Bone marrow (tissue), 2 donors: Measurements from ENCODE around the gene WEE2.
A peak's percentile ranks its signal among the peaks of the same experiment; 100 is the strongest.

Experiments
- DNase-seq, 2 donors: peaks; one replicate each; lab custom pipeline; 2025; lab: John Stamatoyannopoulos, UW

Gene WEE2

DNA sequence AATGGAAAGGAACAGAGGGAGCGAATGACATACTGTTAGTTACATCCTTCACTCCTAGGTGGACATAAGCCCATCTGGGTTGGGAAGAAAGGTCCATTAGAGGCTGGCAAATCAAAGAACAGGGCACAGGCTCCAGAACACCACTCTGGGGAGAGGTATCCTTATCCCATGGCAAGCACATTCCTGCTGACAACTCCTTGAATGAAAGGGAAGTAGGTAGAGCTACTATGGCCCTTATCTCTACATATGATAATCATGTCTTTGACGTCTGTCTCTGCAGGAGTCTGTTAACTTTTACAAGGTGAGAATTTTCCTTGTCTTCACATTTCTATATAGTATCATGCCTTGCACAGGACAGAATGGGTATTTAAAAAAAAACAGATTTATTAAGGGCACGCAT is 16.6 kb upstream of the WEE2 start:
- no peak for DNase-seq

DNA sequence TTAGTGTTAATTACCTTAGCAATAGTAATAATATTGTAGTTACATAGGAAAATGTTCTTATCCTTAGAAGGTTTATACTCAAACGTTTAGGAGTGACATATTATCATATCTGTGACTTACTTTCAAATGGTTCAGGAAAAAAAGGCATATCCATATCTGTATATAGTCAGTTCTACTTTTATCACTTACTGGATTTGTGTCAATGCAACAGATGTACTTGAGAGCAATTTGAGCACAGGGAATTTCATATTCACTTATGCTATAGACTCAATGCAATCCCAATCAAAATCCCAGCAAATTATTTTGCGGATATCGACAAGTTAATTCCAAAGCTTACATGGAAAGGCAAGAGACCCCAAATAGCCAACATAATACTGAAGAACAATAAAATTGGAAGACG is 16.2 kb upstream of the WEE2 start:
- no peak for DNase-seq

DNA sequence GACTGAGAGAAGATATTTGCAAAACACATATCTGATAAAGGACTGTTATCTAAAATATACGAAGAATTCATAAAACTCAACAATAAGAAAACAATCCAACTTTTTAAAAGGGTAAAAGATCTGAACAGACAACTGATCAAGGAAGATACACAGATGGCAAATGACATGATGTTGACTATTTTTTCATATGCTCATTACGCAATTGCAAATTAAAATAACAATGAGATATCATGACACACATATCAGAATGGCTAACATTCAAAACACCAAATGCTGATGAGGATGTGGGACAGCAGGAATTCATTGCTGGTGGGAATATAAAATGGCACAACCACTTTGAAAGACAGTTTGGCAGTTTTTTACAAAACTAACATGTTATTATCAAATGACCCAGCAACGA is 15.1 kb upstream of the WEE2 start:
- no peak for DNase-seq

DNA sequence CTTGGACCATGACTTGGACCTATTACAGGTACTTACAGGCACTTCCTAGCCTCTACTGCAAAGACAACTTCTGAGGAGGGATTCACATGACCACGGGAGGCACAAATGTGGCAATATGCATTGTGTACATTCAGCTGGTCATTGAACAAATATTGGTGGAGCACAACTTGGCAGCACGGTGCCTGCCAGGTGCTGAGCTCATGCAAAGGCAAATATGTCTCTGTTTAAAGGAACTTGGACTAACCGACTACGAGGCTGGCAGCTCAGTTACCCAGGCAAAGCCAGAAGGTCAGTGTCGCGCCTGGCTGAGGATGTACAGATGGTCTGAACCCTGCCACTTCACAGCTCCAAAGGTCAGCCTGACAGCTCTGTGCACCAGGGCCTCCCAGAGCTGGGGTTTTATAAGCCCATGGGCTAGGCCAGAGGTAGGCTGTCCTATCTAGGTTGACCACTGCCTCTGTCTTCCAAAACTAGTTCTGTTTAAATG is 12.3 kb upstream of the WEE2 start:
- no peak for DNase-seq

DNA sequence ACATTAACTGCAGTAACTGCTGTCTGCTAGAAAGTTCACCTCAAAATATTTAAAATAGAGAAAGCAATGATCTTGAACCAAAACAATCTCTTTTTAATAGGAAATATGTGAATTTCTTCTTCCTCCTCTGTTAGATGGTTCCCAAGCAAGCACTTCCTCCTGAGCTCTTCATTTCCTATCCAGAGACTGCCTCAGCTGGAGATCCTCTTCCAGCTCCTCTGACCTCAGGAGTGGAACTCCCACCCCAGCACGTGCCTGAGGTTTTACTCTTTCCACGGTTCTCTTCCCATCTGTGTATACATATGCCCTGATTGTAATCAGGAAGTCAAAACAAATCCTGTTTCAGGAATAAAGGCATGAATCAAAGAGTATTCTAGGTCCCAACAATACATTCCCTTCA is 11.8 kb upstream of the WEE2 start:
- DNase-seq, result no peak

DNA sequence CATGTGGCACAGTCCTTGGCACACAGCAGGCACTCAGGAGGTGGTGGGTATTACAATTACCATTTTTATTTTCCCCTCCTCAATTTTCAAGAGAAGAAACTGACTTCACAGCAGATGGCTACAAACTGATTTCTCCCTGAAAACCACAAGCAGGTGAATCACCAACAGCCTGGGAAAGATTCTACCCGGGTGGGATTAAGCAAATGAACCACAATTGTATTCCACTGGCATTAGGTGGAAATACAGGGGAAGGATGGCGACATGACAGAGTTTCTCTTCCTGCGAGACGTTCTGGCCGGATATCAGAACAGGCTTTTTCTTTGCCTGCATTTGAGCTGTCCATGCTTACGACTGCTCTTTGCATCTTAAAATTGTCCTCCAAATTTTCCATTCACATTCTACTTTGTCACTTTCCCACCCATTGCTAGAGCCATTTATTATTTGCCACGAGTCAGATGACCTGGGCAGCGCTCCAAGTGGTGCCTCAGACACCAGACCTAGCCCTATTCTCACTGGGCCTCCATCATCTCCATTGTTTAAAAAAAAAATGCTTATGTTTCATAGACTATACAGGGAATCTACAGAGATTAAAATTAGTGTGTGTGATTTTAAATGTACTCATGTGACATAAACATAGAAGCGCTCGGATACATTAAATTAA is 10.8 kb upstream of the WEE2 start:
- no peak for DNase-seq

DNA sequence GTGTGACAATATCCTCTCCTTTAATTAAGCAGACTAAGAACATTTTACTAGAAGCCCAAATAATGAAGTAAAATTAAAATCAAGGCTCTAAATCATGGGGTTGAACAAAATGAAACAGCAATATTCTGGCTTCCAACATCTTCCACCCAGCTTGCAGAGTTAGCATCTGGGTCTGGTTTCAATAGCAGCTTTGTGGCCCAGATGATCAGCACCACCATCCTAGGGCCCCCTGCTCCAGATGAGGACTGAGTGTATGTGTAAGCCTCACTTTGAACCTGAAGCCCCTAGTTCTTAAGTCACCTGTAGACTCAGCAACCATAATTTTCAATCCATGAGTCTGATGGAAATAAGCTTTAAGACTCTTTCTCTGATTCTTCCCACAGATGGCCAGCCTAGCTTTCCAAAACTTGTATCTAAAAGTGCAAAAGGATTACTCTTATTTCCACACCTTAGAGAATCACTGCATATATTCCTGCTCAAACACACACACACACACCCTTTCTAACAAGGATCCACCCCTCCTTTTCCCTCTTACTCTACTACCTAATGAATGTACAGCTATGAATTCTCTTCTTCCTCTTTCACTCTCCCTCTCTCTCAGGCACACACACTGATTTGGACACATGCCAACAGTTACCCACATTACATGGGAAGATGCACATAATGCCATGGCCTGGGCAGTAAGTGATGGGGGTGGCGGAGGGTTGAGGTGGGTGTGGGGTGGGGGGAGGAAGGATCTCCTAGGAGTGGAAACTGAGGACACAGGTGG is 9.7 kb upstream of the WEE2 start:
- DNase-seq, result peak in 1 of 2 donors; percentile 22

DNA sequence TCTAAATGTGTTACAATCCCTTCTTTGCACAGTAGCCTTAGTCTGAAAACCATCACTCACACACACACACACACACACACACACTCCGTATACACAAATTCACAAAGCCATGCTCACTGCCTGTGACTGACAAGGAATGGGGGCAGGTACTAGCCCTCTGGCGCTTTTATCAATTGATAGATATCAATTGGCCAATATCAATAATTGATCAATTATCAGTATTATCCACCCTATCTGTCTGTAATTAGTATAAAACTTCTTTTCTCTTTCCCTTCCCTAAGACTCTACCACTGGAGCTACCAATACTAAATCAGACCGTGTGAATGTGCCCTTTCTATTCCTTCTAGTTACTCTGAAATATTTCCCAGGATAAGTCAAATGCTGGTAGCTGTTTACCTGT is 8.3 kb upstream of the WEE2 start:
- no peak for DNase-seq

DNA sequence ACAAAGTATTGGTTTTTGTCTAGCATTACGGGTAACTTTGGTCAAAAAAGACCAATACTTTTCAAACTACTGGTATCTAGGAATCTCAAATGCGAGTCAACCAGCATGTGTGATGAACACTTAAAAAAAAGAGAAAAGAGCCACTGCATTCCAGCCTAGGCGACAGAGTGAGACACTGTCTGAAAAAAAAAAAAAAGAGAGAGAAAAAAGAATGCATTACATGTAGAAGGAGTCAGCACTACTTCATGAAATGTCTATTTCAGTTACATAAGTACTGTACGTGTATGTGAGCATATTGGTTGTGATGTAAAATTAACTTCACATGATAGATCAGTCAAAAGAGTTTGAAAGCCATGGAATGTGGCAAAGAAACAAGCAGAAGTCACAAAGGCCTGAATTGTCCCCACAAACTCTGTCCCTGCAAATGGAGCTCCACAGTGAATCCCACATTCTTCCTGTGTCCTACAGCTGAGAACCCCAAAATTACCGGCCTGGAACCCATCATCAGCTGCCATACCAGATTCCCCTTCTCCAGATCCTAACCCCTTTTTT is 7.8 kb upstream of the WEE2 start:
- DNase-seq, result no peak

DNA sequence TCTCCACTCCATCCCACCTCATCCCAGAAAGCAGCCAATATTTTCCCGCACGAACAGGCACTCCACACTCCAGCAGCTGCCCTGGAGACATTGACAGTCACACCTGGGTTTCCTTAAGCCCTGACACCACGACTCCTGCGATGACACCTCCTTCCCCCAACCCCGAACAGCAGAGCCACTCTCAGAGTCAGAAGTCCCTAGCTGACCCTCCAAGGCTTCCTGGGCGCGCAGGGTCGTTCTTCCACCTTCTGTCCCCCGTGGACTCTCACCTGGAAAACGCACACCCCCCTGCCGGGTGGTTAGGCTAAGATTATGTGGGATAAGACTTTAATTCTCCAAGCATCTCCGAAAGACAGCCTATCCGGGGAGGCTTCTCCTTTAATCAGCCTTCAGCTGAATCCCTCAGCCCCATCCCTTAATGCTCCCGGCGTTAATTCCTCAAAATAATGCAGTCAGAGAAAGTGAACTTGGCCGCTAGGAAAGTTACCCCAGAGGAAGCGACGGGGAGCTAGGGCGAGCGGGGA is 7.2 kb upstream of the WEE2 start:
- no peak for DNase-seq

DNA sequence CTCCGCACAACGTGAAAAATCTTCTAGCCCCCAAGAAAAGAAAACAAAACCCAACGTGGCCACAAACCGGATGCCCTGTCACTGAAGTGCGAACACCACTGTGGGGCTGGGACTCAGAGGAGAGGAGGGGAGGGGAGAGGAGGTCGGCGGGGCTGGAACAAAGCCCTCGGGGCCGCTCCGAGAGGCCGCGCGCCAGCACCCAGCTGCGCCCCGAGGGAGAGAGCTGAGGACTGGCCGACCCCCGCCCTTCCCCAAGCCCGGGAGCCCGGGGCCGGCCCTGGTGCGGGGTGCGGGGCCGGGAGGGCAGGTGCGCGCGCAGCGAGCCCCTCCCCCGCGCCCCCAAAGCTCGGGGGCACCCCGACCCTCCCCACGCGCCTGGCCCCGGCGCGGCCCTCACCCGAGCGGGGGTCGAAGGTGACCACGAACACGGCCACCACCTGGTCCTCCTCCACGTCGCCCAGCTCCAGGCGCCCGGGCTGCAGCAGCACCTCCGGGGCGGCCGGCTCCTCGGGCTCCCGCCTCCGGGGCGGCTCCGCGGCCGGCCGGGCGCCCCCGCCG is 6.6 kb upstream of the WEE2 start:
- DNase-seq, result peak; percentile 33 to 35

DNA sequence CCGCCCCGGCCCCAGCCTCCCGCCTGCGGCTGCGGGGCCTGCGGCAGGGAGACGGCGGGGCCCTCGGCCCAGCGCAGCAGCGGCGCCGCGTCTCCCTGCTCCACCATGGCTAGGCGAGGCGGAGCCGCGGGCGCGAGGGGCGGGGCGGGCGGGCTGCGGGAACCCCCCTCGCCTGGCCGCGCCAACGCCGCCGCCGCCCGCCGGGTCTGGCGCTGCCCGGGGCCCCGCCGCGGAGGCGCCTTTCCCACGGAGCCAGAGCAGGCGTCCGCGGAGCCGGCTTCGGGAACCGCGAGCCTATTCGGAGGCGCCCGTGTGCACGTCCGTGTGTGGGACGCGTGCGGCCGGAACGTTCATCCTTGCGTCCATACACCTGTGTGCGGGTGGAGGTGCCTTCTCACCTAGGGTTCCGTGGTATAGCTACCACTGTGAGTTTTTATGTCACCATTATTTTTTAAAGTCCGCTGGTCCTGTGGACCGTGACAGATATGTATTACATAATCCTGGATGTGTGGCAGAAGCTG is 6.0 kb upstream of the WEE2 start, which contains the start of gene DENND11:
DENND11 (minus strand) TSS at position 120 of the 521 bp plus-strand sequence; CDS start at position 107, 13 bp downstream.
- peak; percentile 10 to 32 for DNase-seq

DNA sequence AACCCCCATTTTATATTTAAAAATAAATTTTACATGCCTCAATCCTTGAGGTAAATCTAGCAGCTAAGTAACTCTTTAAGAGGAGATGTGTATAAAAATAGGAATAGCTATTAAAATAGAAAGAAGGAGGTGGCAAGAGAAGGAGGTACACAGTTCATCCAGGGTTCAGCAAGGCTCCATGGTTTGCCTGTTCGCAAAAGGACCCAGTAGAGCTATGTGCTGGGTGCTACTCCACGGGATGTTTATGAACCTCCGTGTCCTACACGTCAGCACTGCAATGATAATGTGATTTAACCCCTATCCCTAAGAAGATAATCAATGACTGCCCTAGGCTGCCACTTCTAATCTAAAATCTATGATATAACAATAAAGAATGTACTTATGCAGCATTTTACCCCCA is 5.3 kb upstream of the WEE2 start:
- DNase-seq, result no peak

DNA sequence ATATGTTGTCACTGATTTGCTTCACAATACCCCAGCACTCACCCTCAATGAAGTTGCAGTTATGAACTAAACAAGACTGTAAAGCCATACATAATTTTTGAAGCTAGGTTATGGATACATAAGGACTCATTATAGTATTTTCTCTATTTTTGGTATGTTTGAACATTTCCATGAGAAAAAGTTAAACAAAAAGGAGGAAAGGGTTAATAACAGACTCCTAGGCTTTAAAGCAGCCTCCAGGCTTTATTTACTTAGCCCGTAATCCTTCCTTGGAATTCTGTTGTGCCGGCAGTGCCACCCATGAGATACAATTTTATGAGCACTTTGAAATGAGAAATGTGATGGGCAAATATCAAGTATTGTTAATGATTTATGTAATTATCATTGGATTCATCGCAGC is 4.0 kb upstream of the WEE2 start:
- no peak for DNase-seq

DNA sequence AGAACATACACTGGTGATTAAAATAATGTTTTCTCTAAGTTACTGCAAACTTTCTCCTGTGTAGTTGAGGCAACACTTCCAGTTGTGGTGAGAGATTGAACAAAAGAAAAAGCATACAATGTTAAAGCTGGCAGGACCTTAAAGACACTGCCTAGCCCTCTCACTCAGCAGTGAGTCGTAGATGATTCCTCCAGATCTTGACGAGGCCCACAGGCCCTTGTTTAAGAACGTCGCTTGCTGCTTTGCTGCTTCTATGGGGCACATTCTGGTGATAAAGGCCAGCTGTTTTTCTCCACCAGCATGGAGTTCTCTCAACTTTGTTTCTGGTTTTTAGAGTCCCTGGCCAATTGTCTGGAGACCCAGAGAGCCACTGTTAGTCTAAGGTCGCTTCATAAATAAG is 3.4 kb upstream of the WEE2 start:
- DNase-seq, result no peak

DNA sequence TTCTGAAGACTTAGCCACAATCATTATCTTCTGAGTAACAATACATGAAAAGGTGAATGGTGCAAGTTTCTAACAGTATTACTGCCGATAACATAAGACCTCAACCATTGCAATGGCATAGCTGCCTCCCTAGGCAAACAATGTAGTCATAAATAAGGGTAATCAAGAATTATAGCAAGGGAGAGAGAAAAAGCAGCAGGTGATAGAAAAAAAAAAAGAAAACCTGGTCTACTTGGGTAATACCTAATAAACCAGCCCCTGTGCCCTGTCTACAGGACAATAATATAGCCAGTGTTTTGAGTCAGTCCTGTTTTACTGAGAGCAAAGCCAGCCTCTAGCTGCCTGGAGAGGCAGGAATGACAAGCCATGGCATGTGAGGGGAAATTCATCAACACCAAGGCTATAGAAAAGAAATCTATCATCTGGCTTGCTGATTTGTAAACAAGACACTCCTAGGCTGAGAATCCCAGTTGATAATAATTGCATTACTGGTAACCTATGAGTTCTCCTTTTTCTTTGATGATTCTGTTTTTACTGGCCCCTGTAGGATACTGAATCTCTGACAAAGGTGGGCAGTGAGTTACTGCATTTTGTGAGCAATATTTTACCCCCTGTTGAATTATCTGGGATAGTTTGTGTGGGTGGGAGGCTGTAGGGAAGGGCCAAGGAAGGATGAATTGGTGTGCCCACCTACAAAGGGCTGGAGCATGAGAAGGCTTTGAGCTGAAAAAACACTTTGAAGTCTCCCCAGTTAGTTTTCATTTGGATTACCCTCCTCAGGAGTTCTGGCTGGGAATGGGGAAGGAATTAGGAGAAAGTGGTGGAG is 1.7 kb upstream of the WEE2 start:
- DNase-seq, result no peak

DNA sequence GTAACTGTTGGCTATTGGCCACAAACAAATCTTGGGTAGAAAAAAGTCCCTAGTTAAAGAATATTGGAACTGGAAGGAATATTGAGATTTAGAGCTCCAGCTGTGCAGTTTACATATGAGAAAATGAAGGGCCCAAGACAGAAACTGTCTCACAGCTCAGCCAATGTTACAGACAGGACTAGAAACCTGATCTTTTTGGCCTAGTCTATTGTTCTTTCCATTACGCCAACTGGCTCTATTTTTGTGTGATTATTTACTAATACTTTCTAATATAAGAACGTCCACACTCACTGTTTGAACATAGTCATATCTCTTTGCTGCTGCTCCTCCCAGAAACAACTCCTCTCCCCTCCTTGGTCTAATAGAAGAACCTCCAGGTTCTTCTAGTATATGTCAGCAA is 1.2 kb downstream of the WEE2 start:
- DNase-seq, result no peak

DNA sequence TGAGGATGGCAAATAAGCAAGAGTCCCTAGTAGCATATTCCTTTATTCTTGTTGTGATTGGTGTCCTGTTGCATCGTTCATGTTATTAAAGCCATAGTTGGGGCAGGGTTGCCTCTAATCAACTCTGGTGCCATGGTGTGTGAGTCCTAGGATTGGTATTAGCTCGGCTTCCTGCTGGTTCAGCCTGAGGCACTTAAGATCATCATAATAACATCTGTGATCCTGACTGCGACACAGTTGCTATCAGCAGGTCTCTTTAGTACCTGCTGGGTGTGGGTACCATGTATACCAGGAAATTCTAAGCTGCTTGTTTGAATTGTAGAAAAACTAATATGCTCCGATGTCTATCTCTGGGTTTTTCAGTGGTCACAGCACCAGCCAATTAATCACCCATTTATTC is 1.6 kb downstream of the WEE2 start:
- no peak for DNase-seq

DNA sequence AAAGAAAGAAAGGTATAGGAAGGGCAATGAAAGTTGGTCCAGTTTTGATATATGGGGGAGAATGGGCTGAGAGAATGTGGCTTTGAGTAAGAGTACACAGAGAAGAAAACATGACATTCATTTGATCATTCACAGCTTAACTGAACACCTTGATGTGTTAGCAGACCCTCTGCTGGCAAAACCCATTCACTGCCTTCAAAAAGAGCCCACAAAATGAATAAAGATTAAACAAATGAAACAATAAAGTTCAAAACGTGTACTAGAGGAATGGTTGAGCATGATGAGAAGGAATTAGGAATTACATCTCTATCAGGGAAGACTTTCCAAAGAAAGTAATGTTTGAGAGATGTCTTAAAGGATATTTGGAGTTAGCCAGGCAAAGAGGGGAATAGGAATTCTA is 2.1 kb downstream of the WEE2 start:
- no peak for DNase-seq

DNA sequence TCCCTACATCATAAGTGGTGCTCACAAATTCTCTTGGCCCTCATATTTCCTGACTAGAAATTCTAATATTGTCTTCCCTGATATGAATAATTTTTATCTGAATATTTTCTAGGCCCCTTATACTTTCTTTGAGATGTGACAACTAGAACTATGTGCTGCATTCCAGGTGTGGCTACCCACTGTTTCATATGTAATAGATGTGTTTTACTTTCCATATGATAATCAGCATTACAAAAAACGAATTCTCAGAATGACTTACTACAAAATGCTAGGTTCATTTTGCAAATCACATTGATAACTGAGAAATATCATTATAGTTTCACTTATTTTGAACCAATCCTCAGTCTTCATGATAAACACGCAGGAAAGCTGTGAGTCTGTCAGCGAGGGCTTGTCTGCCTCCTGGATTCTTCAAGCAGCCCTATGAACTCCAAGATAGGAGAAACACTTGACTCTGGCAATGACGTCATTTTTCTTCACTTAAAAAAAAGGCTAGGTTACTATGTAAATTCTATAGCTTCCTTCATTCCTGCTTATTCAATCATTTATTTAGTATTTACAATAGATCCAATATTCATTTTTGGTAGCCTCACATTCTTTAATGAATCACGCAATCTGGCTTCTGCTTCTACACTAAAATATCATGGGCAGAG is 4.6 kb downstream of the WEE2 start:
- no peak for DNase-seq

DNA sequence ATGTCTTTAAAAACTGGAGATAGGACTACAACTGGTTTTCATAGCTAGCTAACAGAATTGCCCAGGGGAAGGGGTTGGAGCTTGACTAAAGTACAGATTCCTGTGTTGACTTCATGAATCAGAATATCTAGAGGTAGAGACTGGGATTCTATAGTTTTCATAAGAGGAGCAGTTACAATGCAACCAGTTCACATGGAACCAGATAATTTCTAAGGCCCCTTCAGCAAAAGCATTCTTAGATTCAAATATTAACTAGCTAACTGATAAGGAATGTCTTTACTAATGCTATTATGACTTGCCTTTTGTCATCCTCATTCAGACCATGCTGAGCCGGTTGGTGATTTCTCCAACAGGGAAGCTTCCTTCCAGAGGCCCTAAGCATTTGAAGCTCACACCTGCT is 5.7 kb downstream of the WEE2 start:
- DNase-seq, result no peak
